GM18517 (cell line): Measurements from ENCODE around the gene FOXJ1.

Experiments used
- ATAC-seq: cut with Tn5 transposase; IDR thresholded peaks from one replicate; pipeline ENCODE4 v1.9.1; 2021; ENCODE audit warnings: mild to moderate bottlenecking, moderate library complexity; ENCODE audit not compliant: unreplicated experiment

FOXJ1 gene

DNA sequence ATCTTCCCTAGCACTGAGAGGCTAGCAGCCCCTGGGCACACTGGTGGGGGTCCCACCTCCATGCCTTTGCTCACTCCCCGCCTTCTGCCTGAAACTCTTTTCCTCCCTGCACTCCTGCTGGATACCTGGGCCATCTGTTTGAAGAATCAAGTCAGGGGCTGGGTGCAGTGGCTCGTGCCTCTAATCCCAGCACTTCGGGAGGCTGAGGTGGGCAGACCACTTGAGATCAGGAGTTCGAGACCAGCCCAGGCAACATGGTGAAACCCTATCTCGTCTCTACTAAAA is 15.7 kb downstream of the FOXJ1 start:
- no peak for ATAC-seq

DNA sequence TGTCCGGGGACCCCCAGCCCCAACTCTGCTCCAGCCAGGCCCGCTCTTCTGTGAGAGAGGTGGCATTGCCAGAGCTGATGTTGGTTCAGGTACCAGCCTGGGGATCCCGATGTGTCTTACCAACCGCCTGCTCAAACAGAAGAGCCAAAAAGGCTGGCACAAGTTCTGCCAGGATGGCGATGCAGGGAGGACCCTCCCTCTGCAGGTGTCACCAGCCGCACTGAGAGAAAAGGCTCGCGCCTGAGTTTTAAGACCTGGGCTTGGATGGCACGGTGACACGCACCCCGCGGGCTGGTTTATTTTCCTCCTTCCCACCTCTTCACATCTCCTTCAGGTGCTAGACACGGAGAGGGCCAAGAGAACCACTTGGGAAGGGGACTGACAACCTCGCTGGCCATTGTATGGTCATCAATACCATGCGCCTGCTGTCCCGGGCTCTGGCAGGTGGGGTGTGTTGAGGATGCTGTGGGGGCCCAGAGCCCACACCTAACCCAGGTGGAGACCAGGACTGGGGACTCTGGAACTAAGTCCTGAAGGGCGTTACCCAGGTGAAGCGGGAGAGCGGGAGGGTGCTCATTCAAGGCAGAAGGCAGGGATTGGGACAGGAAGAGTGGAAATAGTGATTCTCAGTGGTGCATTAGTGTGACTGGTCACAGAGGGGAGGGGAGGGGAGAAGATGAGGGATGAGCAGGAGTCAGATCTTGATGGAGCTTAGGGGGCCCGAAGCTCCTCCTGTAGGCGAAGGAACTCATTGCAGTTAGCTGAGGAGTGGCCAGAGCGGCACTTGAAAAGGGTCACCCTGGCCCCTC is 16.3 kb downstream of the FOXJ1 start:
- no peak for ATAC-seq

DNA sequence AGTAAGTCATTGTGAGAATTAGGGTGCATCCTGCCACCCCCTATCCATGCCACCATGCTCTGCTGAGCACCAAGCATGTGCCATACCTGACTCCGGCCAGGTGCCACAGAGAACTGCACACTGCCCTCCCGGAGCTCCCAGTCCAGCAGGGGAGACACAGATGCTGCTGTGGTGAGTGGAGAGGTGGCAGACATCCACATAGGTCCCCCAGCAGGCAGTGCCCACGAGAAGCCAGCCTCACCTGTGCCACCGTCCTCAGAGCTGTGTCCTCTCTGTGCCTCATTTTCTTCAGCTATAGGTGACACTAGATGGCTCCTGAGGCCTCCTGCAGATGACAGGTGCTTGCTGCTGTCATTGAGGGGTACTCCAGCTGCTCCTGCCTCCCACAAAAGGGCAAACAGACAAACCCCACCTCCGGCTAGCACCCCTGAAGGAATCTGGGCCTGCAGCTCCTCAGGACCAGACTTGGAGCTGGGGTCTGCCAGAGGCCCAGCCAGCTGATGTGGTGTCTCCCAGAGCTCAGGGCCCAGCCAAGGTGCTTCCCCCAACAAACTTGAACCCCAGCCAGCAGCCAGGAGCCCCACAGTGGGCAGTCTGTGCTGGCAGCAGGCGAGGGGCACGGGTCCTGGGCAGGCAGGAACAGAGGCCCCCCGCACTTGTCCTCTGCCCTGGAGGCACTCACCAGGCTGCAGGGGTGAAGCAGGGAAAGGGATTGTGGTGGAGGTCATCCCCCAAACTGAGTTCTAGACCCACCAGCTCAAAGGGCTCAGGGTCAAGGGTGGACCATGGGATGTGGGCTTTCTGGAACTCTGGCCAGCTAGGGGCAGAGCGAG is 17.1 kb downstream of the FOXJ1 start:
- no peak for ATAC-seq

DNA sequence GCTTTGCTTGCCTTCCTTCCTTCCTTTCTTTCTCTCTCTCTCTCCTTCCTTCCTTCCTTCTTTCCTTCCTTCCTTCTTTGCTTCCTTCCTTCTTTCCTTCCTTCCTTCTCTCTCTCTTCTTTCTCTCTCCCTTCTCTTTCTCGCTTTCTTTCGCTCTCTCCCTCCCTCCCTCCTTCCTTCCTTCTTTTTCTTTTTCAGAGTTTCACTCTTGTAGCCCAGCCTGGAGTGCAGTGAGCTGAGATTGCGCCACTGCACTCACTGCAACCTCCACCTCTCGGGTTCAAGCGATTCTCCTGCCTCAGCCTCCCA is 17.9 kb downstream of the FOXJ1 start:
- ATAC-seq = no peak

DNA sequence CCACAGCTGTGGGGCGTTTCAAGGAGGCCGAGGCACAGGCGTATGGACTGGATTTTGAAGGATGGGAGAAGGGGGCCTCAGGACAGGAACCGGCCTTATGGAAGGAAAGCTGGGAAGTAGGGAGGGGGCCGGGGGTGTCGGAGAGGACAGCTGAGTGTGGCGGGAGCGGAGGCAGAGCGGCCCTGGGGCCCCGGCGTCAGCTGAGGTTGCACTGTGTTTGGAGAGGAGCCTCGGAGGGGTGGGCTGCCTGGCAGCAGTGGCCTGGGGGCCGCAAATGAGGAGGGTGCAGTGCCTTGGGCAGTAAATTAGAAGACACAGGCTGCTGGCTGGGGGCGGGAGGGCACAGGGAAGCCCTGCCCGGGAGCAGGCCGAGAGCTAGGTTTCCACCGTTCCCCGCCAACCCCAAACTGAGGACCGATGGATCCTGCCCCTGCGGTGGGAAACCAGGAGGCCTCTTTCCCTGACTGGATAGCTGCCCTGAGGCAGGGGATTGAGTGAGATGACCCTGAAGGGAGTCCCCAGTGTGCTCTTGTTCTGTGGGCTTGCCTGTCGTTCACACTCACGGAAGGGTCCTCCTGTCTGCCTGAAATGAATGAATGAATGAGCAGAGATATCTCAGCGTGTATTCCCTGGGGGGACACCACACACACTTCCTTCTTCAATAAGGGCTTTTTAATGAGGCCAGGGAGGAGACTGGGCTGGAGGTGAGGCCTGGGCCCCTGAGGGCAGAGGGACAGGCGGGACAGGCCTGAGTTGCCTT is 18.4 kb downstream of the FOXJ1 start:
- ATAC-seq = no peak

DNA sequence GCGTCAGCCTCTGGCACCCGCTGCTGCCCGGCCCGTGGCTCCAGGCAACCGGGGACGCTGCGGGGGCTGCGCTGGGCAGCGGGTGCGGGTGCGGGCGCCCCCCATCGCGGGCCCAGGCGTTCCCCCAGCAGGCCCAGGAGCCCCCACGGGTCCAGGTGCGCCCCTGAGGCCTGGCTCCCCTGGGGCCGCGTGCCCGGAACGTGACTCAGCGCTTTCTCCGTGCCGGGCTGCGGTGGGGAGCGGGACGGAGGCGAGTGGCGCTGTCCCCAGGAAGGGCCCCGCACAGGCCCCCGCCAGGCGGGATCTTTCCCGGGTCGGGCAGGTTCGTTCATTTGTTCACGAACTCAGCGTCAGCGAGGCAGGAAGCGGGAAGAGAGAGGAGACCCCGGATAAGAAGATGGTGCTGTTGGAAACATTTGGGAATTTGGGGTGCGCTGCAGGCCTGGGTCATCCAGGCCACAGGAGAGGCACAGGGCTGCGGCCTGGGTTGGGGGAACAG is 19.1 kb downstream of the FOXJ1 start:
- ATAC-seq = no peak

DNA sequence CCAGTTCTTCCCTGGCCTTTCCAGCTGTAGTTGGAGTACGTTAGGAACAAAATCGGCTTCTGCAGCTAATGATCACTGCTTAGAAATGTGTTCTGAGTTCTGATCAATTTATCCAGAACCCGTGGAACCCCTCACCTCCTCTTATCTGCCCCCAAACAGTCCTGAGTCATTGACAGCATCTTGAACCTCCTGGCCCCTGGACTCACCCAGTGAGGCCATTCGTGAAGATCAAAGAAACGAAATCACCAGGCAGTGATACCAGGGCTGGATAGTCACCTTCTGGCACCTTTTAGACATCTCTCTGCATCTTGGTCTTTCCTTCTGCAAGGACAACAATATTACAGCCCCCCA is 20.4 kb downstream of the FOXJ1 start:
- ATAC-seq = no peak

DNA sequence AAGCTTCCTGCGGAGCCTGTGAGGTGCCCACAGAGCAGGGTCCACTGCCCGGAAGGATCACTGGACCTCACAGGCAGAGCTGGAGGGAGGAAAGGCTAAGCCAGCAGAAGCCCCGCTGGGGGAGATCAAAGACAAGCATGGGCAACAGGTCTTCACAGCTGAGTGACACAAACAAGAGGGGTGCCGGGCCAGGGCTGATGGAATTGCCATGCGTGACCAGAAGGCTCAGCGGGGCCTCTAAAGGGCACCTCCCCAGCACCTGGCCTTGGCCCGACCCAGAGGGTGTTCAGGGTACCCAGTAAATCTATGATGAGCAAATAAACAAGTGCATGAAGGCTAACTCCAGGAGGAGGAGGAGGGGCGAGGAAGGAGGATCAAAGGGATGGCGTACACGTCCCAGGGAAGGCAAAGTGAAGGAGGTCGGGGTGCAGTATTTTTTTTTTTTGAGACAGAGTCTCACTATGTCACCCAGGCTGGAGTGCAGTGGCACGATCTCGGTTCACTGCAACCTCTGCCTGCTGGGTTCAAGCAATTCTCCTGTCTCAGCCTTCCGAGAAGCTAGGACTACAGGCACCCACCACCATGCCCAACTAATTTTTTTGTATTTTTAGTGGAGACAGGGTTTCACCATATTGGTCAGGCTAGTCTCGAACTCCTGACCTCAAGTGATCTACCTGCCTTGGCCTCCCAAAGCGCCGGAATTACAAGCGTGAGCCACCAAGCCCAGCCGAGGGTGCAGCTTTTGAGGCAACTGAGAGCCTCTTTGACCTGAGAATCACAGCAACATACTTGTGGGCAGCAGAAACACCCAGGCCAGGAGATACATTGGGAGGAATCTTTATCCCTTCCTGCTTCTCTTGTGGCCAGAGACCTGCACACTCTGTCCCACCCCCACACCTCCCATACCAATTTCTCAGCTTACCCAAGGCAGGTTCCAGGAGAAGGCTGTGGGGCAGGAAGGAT is 21.4 kb downstream of the FOXJ1 start:
- no peak for ATAC-seq

DNA sequence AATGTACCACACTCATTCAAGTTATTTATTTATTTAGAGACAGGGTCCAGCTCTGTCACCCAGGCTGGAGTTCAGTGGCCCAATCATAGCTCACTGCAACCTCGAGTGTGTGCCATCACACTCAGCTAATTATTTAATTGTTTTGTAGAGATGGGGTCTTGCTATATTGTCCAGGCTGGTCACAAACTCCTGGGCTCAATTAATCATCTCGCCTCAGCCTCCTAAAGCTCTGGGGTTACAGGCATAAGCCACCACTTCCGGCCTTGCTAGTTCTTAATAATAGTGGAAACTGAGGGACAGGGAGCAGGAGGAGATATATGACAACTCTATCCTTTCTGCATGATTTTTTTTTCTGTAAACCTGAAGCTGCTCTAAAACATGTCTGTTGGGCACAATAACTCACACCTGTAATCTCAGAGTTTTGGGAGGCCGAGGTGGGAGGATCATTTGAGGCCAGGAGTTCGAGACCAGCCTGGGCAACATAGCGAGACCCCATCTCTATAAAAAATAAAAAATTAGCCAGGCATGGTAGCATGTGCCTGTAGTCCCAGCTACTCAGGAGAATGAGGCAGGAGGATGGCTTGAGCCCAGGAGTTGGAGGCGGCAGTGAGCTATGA is 25.8 kb downstream of the FOXJ1 start:
- ATAC-seq = no peak

DNA sequence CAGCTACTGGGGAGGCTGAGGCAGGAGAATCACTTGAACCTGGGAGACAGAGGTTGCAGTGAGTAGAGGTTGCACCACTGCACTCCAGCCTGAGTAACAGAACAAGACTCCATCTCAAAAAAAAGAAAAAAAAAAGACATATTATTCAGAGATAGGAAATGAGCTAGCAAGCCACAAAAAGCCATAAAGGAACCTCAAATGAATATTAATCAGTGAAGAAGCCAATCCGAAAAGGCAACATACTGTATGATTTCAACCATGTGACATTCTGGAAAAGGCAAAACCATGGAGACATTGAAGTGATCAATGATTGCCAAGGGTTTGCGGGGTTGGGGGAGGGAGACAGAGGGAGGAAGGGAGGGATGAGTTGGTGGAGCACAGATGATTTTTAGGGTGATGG is 29.1 kb downstream of the FOXJ1 start:
- ATAC-seq = no peak

DNA sequence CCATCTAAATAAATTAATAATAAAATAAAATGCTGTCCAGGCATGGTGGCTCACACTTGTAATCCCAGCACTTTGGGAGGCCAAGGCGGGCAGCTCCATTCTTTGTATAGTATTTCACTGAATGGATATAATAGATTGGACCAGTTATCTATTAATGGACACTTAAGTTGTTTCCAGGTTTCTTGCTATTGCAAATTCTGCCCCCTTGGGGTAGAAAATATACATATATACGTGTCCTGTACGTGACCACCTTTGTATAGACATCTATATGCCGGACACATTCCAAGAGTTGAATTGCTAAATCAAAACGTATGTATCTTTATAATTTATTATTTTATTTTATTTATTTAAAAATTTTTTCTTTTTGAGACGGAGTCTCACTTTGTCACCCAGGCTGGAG is 33.5 kb downstream of the FOXJ1 start:
- no peak for ATAC-seq

DNA sequence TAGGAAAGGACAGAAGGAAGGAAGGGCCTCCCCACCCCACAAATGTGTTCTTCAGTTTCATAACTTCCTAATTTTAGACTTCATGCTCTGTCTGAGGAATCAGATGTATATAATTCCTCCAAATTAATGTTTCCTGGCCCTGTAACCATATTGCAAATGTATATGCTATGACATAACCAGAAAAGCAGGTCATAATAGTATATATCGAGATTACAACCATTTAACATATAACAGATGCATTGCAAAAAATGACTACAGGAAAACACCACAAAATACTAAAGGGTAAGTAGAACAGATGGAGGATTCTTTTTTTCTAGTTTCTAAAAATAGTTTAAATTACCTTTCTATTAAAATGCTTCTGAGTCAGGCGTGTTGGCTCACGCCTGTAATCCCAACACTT is 34.3 kb downstream of the FOXJ1 start:
- no peak for ATAC-seq

DNA sequence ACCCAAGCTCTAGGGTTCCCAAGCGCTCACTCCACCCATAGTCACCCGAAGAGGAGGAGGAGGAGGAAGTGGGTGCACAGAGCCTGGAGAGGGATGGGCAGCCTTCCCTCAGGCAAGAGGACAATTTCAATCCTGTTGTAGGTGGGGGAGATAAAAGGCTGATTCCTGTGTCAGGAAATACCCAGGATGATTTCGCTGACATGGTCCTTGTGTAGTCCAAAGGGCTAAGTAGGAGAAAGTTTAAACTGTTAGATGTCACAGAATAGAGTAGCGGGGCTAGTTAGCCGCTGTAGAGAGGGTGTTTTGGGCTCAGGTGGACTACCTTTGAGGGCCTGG is 36.2 kb downstream of the FOXJ1 start:
- ATAC-seq = no peak

DNA sequence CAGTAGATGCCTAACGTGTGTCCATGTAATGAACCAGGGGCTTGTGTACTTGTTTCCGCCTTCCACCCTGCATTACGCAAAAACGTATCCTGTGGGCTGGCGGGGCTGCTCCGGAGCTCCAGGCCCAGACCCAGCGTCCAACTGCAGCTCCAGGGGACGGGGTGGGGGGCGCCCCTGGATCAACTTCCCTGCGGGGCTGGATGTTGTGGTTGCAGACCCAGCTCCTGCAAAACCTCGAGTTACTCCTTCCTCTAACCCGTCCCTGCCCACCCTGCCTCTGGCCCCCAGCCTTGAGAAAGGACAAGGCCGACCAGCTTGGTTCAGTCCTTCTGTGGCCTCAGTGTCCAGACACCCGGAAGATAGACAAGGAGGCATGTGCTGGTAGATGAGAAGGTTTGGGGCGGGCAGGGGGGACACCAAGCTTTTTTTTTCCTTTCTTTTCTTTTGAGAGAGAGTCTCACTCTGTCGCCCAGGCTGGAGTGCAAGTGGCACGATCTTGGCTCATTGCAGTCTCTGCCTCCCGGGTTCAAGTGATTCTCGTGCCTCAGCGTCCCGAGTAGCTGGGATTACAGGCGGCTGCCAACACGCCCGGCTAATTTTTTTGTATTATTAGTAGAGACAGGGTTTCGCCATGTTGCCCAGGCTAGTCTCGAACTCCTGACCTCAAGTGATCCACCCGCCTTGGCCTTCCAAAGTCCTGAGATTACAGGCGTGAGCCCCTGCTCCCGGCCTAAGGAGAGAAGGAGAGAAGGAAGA is 36.7 kb downstream of the FOXJ1 start:
- ATAC-seq = no peak

DNA sequence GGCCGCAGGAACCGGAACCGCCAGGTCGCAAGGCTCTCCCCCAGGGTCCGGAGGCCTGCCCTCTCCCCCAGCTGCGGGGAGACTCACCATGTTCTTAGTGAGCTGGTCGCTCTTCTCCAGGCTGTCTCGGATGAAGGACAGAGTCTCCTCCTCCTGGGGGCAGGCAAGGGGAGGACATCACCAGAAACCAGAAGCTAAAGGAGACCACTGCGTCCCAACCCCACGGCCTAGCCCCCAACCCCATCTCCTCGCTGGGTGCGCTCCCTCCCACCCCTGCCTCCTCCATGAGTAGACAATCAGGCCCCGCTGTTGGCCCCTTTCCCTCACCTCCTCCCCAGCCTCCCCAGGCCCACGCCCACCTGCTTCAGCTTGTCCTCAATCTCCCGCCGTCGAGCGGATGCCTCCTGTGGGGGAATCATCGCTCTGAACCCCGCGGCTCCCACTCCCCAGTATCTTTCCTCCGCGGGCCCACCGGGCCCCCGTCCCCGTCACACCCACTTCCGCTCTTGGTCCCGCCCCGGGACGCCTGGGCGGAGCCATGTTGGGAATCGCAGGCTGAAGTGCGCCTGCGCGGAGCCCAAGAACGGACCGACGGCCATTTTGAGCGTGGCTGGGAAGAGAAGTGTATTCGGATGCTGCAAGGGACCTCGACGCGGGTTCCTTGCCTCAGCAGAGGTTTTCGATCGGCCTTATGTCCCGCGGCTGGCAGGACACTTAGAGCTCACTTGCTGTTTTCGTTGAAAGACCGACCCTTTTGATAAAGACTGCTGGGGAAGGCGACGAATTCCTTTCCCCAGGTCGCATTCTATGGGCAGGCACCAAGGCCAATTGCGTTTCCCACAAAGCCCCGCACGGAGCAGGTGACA is 37.5 kb downstream of the FOXJ1 start, which contains the start of gene EXOC7:
EXOC7 (minus strand) TSS at position 514 of the 866 bp plus-strand sequence; CDS start at position 419, 95 bp downstream.
- ATAC-seq = no peak

DNA sequence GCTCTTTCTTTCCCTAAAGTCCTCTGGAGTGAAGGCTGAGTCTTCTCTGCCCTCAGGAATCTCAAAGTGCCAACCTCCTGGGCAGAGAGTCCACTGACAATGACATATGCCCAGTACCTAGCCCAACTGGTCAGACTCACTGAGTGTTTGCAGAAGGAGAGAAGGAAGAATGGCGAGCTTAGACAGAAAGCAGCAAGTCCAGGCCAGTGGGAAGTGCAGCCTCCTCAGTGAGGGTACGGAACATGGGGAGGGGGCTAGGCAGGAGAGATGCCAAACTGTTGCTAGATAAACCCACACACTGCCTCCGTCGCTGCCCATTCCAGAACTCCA is 38.1 kb downstream of the FOXJ1 start:
- ATAC-seq = no peak

DNA sequence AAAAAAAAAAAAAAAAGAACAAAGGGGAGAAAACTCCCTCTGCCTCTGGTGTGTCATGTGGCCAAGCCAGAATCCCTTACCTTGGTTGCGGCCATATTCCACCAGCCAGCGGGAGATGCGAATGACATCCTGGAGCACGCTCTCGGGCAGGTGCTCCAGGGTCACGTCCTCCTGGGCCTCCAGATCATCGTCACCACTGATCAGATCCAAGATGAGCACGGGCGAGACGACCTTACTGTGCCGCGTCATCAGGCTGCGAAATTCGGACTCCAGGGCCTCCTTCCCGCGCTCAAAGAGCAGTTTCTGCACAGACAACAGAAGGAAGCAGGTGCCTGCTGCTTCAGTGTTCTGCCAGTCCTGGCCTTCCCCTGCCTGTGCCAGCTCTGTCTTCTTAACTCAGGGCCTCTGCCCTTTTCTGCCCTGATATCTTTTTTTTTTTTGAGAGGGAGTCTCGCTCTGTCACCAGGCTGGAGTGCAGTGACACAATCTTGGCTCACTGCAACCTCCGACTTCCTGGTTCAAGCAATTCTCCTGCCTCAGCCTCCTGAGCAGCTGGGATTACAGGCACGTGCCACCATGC is 43.2 kb downstream of the FOXJ1 start:
- ATAC-seq = no peak

DNA sequence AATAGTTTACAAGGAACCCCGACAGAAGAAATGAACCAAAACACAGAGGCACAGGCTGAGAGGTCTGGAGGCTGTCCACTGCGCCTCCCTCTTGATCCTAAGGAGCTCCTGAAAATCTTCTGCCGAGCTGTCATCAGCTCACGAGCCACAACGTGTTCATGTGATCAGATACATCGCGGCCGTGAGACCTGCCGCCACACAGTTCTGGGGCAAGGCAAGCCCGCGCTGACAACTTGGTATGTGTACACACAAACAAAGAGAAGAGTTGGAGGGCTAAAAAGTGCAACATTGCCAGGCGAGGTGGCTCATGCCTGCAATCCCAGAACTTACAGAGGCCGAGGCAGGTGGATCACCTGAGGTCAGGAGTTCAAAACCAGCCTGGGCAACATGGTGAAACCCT is 45.1 kb downstream of the FOXJ1 start:
- ATAC-seq = no peak
